HG02642 (cell line): ENCODE data around the gene ECHS1.
"Not testable (repeated sequence)": the region's sequence is repeated elsewhere in the genome, so short reads cannot be mapped to it uniquely, and the experiment has no call there.

ENCODE experiments used
- ATAC-seq: cut with Tn5 transposase; IDR thresholded peaks from one replicate; pipeline ENCODE4 v1.9.1; 2021; ENCODE audit warnings: mild to moderate bottlenecking; ENCODE audit not compliant: unreplicated experiment, poor library complexity

Gene ECHS1

DNA sequence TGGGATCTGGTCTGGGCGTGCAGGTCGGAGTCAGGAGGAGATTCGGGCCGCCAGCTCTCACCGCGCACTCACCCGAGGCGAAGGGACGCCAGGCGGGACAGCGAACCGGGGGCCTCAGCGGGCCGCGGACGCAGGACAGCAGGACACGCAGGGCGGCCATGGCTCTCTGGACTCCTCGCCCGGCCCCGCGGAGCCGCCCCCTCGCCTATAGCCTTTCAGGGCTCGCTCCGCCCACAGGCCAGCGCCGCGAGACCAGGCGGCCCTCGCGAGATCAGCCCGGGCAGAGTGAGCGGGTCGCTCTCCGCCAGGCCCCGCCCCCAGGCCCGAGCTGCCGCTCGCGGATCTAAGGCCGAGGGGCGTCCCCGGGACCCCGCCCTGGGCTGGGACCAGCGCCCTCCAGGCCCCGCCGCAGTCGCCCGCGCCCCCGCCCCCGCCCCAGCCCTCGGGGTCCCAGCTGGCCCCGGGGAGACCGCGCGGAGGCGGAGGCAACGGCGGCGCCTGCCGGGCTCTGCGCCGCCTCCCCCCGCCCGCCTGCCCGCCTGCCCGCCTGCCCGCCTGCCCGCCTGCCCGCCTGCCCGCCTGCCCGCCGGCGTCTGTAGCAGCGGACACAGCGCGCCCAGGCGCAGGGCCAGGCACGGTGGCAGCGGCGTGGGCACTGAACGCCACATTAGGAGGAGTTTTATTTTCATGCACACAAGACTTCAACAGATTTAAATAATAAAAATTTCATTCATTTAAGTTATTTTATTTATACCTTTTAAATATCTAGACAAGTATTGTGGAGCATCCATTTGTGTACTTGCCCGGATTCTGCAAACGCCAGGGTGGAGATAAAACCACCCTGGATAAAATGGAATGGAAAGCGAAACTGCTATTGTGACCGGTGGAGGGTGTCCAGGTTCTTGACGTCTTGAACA is at the start of gene ECHS1:
ECHS1 (minus strand) TSS at position 181 of the 917 bp plus-strand sequence; CDS start at position 160, 21 bp downstream.
- ATAC-seq, result peak; percentile 93

- no peak for ATAC-seq
These were observed 49.2 kb upstream of the ECHS1 start for GRCh38 chr10:133422223-133422806.

- no peak for ATAC-seq
These were observed 48.4 kb upstream of the ECHS1 start for GRCh38 chr10:133421336-133422222.

GRCh38 chr10:133420579-133420978 is 47.4 kb upstream of the ECHS1 start:
- no peak for ATAC-seq

DNA sequence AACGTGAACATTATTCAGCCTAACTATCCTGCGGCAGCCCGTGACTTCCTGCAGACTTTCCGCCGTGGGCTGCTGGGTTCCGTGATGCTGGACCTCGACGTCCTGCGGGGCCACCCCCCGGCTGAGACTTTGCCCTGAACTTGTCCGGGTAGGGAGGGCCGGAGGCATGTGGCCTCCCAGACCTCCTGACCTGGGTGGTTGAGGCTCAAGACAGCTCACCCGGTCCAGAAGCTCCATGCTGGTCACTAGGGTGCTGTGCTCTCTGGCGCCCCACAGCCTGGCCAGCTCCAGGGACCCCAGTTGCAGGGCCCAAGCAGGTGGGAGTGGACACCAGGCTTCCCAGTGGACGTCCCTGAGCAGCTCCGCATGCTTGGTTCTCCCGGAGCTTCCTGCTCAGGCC is 46.9 kb upstream of the ECHS1 start:
- ATAC-seq, result no peak

GRCh38 chr10:133419211-133419950 is 46.2 kb upstream of the ECHS1 start:
- no peak for ATAC-seq

DNA sequence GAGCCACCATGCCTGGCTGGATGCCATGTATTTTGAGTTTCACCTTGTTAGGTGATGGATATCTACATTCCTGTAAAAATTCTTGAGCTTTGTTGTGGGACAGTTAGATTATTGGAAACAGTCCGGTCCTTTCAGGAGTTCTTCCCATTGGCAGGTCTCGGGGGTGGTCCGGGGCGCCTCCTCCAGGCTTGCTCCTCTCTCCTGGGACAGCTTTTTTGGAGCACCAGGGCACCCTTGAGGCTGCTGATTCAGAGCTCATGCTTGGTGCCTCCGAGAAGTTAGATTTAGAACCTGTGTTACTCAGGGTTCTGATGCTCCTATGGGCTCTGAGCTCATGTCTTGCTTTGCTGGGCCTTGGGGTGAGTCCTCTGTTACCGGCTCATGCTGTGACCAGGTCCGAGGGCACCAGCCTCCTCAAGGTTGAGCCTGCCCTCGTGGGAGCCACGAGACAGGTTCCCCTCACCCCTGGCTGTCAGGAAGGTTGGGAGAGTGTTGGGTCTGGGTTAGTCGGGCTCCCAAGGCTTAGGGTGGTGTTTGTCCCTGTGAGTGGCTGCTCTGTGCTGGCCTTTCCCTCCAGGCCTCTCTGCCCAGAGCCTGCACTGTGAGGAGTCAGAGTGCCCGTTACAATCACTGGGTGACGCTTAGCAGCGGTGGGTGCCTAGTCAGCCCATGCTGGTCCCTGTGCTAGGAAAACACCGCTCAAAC is 45.3 kb upstream of the ECHS1 start:
- no peak for ATAC-seq

DNA sequence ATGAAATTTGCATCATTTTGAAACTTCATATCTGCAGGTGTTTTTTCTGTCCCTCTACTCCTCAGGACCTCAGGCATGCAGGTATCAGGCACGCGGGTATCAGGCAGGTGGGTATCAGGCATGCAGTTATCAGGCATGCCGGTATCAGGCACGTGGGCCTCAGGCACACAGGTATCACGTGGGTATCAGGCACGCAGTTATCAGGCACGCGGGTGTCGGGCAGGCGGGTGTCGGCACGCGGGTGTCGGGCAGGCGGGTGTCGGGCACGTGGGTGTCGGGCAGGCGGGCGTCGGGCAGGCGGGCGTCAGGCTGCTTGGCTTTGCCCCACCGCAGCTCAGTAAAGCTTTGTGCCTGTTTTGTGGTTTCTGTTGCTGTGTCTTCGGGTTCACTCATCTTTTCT is 42.6 kb upstream of the ECHS1 start:
- no peak for ATAC-seq

DNA sequence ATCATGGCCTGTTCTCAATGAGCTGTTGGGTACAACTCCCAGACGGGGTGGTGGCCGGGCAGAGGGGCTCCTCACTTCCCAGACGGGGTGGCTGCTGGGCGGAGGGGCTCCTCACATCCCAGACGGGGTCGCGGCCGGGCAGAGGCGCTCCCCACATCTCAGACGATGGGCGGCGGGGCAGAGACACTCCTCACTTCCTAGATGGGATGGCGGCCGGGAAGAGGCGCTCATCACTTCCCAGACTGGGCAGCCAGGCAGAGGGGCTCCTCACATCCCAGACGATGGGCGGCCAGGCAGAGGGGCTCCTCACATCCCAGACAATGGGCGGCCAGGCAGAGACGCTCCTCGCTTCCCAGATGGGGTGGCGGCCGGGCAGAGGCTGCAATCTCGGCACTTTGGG is 41.2 kb upstream of the ECHS1 start:
- ATAC-seq, result not testable (repeated sequence)

GRCh38 chr10:133412381-133412711 is 39.2 kb upstream of the ECHS1 start:
- no peak for ATAC-seq

DNA sequence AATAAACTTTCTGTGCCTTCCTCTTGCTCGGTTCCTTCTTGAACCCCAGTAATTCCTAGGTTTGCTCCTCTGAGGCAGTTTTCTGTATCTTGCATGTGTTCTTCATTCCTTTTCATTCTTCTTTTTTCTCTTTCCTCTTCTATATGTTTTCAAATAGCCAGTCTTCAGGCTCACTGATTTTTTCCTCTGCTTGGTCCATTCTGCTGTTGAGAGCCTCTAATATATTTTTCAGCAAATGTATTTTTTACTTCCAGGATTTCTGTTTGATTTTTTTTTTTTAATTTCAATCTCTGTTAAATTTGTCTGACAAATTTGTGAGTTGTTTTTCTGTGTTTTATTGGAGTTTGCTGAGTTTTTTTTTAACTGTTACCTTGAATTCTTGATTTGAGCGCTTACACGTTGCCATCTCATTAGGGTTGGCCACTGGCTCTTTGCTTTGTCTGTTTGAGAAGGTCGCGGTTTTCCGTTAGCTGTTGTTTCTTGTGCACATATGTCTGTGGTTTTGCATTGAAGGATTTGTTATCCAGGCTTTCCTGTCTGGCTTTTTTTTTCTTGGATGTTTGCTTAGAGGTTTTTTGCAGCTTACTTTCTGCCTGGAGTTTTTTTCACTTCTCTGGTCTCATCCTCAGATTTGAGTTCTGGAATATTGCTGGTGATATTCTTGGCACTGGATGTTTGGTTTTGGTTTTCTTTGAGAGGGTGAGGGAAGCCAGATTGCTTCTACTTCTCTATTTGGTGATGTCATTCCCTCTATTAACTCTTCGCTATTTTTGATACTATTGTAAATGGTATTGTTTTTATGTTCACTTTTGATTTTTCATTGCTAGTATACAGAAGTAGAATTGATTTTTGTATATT is 38.6 kb upstream of the ECHS1 start:
- ATAC-seq, result no peak

DNA sequence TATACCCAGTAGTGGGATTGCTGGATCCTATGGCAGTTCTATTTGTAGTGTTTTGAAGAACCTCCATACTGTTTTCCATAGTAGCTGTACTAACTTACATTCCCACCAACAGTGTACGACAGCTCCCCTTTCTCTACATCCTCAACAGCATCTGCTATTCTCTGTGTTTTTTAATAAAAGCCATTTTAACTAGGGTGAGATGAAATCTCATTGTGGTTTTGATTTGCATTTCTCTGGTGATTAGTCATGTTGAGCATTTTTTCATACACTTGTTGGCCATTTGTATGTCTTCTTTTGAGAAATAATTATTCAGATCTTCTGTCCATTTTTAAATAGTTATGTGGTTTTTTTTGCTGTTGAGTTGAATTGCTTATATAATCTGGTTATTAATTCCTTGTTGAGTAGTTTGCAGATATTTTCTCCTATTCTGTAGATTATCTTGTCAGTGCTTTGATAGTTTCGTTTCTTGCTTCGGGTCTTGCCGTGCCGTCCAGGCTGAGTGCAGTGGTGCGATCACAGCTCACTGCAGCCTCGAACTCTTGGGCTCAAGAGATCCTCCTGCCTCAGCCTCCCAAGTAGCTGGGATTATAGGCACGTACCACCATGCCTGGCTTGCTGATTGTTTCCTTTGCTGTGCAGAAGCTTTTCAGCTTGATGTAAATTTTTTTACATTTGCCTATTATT is 32.8 kb upstream of the ECHS1 start:
- peak; percentile 44 for ATAC-seq

- ATAC-seq, result no peak
These were observed 32.1 kb upstream of the ECHS1 start for GRCh38 chr10:133405272-133405671.

DNA sequence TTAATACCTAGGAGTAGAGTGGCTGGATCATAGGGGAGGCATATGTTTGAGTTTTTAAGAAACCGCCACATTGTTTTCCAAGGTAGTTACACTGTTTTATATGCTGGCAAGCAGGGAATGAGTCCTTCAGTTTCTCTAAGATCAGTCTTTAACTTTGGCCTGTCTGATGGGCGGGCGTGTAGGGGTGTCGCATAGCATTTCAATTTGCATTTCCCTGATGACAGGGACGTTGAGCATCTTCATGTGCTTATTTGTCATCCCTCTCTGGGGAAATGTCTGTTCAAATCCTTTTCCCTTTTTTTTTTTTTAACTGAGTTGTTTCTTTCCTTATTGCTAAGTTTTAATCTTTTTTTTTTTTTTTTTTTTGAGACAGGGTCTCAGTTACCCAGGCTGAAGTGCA is 30.6 kb upstream of the ECHS1 start:
- ATAC-seq, result no peak

DNA sequence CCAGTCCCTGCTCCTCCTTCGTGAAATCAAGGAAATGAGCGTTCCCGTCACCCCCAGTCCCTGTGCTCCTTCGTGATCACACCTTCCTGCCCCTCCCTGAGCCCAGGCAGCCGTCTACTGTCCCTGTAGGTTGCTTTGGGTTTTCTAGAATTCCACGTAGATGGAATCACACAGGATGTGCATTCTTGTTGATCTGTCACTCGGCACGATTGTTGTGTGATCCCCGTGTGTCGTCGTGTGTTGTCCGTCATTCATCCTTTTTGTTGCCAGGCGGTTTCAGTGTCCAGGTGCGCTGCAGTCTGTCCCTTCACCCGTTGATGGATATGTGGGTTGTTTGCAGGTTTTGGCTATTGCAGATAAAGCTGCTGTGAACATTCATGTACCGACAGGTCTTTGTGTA is 30.2 kb upstream of the ECHS1 start:
- no peak for ATAC-seq

GRCh38 chr10:133401981-133402725 is 29.0 kb upstream of the ECHS1 start:
- no peak for ATAC-seq

- ATAC-seq, result peak; percentile 27
These were observed 28.3 kb upstream of the ECHS1 start for GRCh38 chr10:133401500-133401899.
